GM19372 (cell line): ENCODE data around the gene CMC2.

ENCODE experiments used
- ATAC-seq: cut with Tn5 transposase; IDR thresholded peaks from one replicate; pipeline ENCODE4 v1.9.1; 2021; ENCODE audit warnings: mild to moderate bottlenecking, low read depth, moderate library complexity; ENCODE audit not compliant: unreplicated experiment

CMC2 gene

DNA sequence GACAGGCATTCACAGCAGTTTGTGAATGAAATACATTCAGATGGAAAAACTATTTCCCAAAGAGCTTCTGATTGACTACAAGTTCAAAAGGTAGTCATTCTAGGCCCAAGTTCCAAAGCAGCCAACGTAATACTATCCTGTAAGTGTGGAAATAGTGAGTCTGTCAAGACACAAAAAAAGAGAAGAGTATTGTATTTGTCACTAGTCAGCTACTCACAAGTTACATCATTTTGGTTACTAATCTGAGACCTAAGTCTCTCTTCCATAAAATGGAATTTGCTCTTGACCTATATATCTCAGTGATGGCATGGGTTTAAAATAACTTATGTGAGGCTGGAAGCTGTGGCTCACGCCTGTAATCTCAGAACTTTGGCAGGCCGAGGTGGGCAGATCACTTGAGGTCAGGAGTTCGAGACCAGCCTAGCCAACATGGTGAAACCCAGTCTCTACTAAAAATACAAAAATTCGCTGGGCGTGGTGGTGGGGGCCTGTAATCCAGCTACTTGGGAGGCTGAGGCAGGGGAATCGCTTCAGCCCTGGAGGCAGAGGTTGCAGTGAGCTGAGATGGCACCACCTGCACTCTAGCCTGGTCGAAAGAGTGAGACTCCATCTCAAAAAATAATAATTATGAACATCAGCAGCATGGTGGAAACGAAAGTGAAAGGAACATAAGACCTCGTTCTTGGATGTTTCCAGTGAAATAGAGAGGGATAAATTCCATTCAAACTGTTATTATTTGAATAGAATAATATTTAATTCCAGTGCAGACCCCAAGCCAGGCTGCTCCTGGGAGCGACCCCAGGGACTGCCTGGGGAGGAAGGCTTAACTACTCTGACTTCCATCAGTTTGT is 2.9 kb downstream of the CMC2 start:
- no peak for ATAC-seq

DNA sequence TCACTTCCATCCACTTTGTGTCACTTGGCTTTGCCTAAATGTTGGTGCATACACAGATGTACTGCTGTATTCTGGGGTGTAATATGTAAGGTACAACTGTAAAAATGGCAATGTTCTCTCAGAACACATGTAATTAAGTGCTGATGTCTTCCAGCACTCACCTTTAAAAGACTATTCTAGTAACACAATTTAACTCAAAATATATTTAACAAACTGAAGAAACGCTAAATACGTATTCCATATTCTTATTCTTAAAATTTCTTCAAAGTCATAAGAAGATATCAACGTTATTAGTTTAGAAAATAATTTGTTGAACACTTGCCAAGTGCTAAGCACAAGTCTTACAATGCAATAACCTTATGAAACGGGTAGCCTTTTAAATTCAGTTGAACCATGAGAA is 3.6 kb downstream of the CMC2 start:
- ATAC-seq = no peak

- ATAC-seq = no peak
Observed at GRCh38 chr16:81001330-81001729, 5.4 kb downstream of the CMC2 start.

DNA sequence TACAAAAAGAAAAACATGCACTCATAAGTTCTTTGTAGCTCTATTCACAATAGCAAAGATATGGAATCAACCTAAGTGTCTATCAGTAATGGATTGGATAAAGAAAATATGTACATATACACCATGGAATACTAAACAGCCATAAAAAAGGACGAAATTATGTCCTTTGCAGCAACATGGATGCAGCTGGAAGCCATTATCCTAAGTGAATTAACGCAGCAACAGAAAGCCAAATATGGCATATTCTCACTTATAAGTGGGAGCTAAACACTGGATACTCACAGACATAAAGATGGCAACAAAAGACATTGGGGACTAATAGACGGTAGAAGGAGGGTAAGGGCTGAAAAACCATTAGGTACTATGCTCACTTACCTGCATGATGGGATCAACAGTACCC is 5.8 kb downstream of the CMC2 start:
- no peak for ATAC-seq

GRCh38 chr16:80997964-80998620 is 8.6 kb downstream of the CMC2 start:
- no peak for ATAC-seq

- ATAC-seq = peak; percentile 66
Observed at GRCh38 chr16:80997139-80997798, 9.4 kb downstream of the CMC2 start.

GRCh38 chr16:80996688-80997138 is 10.0 kb downstream of the CMC2 start:
- ATAC-seq = peak; percentile 18

GRCh38 chr16:80994451-80994850 is 12.2 kb downstream of the CMC2 start:
- no peak for ATAC-seq

GRCh38 chr16:80993834-80994233 is 12.9 kb downstream of the CMC2 start:
- no peak for ATAC-seq

DNA sequence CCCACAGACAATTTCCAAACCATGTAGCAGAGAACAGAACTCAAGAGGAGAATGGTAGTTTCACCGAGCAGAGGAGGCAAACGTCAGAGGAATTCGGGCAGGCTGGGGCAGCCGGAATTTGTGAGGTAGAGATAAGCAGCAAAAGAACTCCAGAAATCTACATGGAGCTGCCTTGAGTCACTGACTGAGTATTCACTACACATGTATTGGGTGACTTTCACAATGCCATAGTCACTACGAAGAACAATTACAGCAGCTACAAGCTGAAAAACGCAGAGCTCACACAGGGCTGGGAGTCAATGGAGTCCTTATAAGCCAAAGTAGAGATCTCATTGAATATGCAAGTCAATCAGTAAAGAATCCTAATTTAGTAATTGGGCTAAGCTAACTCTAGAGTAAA is 13.4 kb downstream of the CMC2 start:
- no peak for ATAC-seq

GRCh38 chr16:80992676-80993293 is 13.9 kb downstream of the CMC2 start:
- no peak for ATAC-seq

GRCh38 chr16:80991792-80992430 is 14.8 kb downstream of the CMC2 start:
- ATAC-seq = no peak

GRCh38 chr16:80990978-80991377 is 15.7 kb downstream of the CMC2 start:
- no peak for ATAC-seq

- ATAC-seq = no peak
Observed at GRCh38 chr16:80990577-80990976, 16.1 kb downstream of the CMC2 start.

DNA sequence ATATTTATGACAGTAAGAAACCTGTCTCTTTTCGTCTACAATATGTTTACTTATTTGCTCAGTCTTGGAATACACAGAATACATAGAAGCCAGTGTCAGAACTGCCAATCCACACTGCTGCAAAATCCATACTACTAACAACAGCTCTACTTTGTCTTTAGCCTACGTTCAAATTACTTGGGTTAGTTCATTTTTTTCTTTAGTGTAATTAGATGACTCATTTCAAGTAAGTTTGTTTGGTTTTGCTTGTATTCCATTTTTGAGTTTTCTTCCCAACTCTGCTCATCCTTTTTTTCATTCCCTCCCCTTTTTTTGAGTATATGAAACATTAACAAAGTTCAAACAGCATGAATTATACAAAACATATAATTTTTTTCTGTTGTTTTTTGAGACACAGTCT is 16.9 kb downstream of the CMC2 start:
- no peak for ATAC-seq

- no peak for ATAC-seq
Observed at GRCh38 chr16:80988756-80989155, 17.9 kb downstream of the CMC2 start.

GRCh38 chr16:80986557-80986956 is 20.1 kb downstream of the CMC2 start:
- no peak for ATAC-seq

DNA sequence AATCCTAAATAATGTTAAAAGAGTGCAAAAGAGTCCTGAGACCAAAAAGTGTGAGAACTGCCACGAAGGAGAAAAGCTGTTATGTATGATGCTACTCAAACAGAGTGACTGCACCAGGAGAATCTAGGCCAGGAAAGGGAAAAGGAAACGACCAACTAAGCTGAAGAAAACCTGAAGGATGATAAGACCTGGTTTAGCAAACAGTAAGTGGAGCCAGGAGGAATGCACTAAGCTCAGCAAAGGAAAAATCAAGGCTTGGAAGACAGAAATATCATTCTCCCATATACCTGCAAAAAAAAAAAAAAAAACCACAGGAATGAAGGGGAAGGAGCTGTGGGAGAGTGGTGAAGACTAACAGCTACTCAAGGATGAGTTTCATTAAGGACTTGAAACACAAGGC is 21.1 kb downstream of the CMC2 start:
- ATAC-seq = no peak

GRCh38 chr16:80984124-80984892 is 22.4 kb downstream of the CMC2 start:
- no peak for ATAC-seq

DNA sequence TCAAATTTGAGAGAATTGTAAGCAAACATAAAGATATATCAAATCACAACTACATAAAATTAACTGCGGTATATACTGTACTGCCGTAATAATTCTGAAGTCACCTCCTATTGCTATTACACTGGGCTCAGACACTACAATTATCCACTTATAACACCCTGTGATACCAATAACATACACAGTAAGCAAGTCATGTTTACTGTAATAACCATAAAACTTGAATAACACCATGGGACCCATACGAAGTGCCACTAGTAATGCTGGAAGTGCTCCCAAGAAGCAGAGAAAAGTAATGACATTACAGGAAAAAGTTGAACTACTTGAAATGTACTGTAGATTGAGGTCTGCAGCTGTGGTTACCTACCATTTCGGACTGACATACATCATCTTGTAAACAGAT is 24.0 kb downstream of the CMC2 start:
- no peak for ATAC-seq
